ENCODE measurements around the gene DDB1. TPM values are rescaled to one million over a fixed set of nuclear protein-coding genes. Genes with fewer than 3 reads are reported as not detected.

The DDB1 gene
- total and polyA plus RNA-seq, 9 of the 15 experiments (the other 6 are each of a cell fraction or from before 2014, with no cell fraction given): 172 to 361 (median 266) TPM

GRCh38 chr11:61283613-61284012 is 49.3 kb downstream of the DDB1 start:
- BruUV-seq (replicated peaks): no TSS peak
- peak; percentile 64 for TF ChIP-seq ZNF316 (IDR thresholded peaks at IDR 0.05)
- TF ChIP-seq MAFF (IDR thresholded peaks at IDR 0.05; ENCODE audit: low read length): 0 out of 2 replicates have a peak, but pooled peaks have one; percentile 14
- no peak for TF ChIP-seq YBX1 (IDR thresholded peaks at IDR 0.05)
- TF ChIP-seq C11orf30 (IDR thresholded peaks at IDR 0.05; ENCODE audit: low read depth): peak; percentile 41; the same call in 1 of the 2 replicates
- no peak for TF ChIP-seq ZNF212 (CRISPR knock-in tag; IDR thresholded peaks at IDR 0.05)
- Histone ChIP-seq H3K79me2 (ENCODE audit: control insufficient read depth, insufficient read depth, low read length) (no peaks in the 10 kb centered on the region), H3K4me2 (ENCODE audit: insufficient read depth, low read length) (no peak overlapping the region), H3K4me1 (replicated peaks in 1 of 2; ENCODE audit: control insufficient read depth in 2 of 2, insufficient read depth in 2 of 2, low read length in 2 of 2) (peaks cover 32 to 49% of the 10 kb centered on the region in 2 experiments), H3K4me3 (no peak overlapping the region), H3K27ac (ENCODE audit: extremely low read depth, low read depth, low read length) (no peak overlapping the region), H3K9me1 (ENCODE audit: control insufficient read depth, insufficient read depth, low read length) (no peaks in the 10 kb centered on the region), H3K27me3 (ENCODE audit: control insufficient read depth in 2 of 2, insufficient read depth in 2 of 2, low read length in 2 of 2) (no peaks in the 10 kb centered on the region), H2AFZ (ENCODE audit: low read depth, low read length) (no peak overlapping the region), H3K9me3 (replicated peaks; ENCODE audit: control insufficient read depth, insufficient read depth, low read depth, low read length) (no peaks in the 10 kb centered on the region), H3K9ac (ENCODE audit: insufficient read depth in 1 of 2, low read depth in 2 of 2, low read length in 2 of 2) (no peak overlapping the region), H4K20me1 (replicated peaks; ENCODE audit: control insufficient read depth, insufficient read depth, low read length) (no peaks in the 10 kb centered on the region), H3K36me3 (ENCODE audit: control insufficient read depth, insufficient read depth, low read length) (peaks cover 5% of the 10 kb centered on the region; the same call in 2 of the 3 replicates)
- intact Hi-C loops (cut with micrococcal nuclease) (no loop called here), in situ Hi-C loops (cut with MboI) (no loop called here)
- ChIA-PET CTCF (ENCODE audit: low intra/inter-chr PET ratio) (no interaction called here), POLR2A (no interaction called here)
- no peak for FAIRE-seq
- WGBS (ENCODE audit: insufficient coverage, low coverage, missing lambda C conversion rate): 74% methylated on average over 4 of the region's 4 CpGs
- no peak for DNase-seq (ENCODE audit: extremely low read depth in 1 of 4, low spot score in 3 of 4)
- no peak for ATAC-seq

- WGBS (ENCODE audit: insufficient coverage, low coverage, missing lambda C conversion rate): 36% methylated on average over 20 of the region's 35 CpGs
- H3K36me3 ChIP-seq (ENCODE audit: control insufficient read depth, insufficient read depth, low read length): peaks cover 5% of the 10 kb centered on the region; the same call in 2 of the 3 replicates
- H3K9me1 ChIP-seq (ENCODE audit: control insufficient read depth, insufficient read depth, low read length): no peaks in the 10 kb centered on the region
- peaks cover 16 to 33% of the 10 kb centered on the region in 2 experiments; a peak in 4 of 5 replicates for H3K4me1 ChIP-seq (replicated peaks in 1 of 2; ENCODE audit: control insufficient read depth in 2 of 2, insufficient read depth in 2 of 2, low read length in 2 of 2)
- no TSS peak for BruUV-seq (replicated peaks)
- no peaks in the 10 kb centered on the region for H3K27me3 ChIP-seq (ENCODE audit: control insufficient read depth in 2 of 2, insufficient read depth in 2 of 2, low read length in 2 of 2)
- in situ Hi-C loops (cut with MboI): no loop called here
- POLR2A ChIA-PET: interaction anchor here (0.6 to 1.7 kb wide), 8 partner anchors 15 to 168 kb away, joined by 3 to 6 read pairs (median 4); no protein-coding TSS in a partner anchor
- H4K20me1 ChIP-seq (replicated peaks; ENCODE audit: control insufficient read depth, insufficient read depth, low read length): no peaks in the 10 kb centered on the region
- CTCF ChIA-PET (ENCODE audit: low intra/inter-chr PET ratio): no interaction called here
- no peaks in the 10 kb centered on the region for H3K79me2 ChIP-seq (ENCODE audit: control insufficient read depth, insufficient read depth, low read length)
- peak overlapping the region; percentile 35 to 79; a peak in 3 of 4 replicates for H3K9ac ChIP-seq (ENCODE audit: insufficient read depth in 1 of 2, low read depth in 2 of 2, low read length in 2 of 2)
- H2AFZ ChIP-seq (ENCODE audit: low read depth, low read length): peak overlapping the region; percentile 89
- peak; percentile 86 to 99 (median 98) for DNase-seq (ENCODE audit: extremely low read depth in 1 of 4, low spot score in 3 of 4)
- FAIRE-seq: peak; percentile 69
- H3K4me3 ChIP-seq: no peak overlapping the region
- no peak overlapping the region; the same call in 2 of the 3 replicates for H3K27ac ChIP-seq (ENCODE audit: extremely low read depth, low read depth, low read length)
- peak; percentile 98 for ATAC-seq
- peak overlapping the region; percentile 71 for H3K4me2 ChIP-seq (ENCODE audit: insufficient read depth, low read length)
- intact Hi-C loops (cut with micrococcal nuclease): no loop called here
- no peaks in the 10 kb centered on the region for H3K9me3 ChIP-seq (replicated peaks; ENCODE audit: control insufficient read depth, insufficient read depth, low read depth, low read length)
- no peak for TF ChIP-seq LCOR (CRISPR knock-in tag; IDR thresholded peaks at IDR 0.05)
- no peak for TF ChIP-seq CREBBP (IDR thresholded peaks at IDR 0.05; ENCODE audit: low read depth, low read length)
- TF ChIP-seq PHF8 (IDR thresholded peaks at IDR 0.05; ENCODE audit: borderline replicate concordance, low read length): peak; percentile 52; the same call in 1 of the 2 replicates
- 0 out of 4 replicates have a peak, but pooled peaks of 1 of the 2 experiments have one; percentile 25 for TF ChIP-seq HDAC1 (IDR thresholded peaks at IDR 0.05)
- no peak for TF ChIP-seq HSF4 (CRISPR knock-in tag; IDR thresholded peaks at IDR 0.05; ENCODE audit: borderline replicate concordance)
- no peak for TF ChIP-seq RNF2 (IDR thresholded peaks at IDR 0.05)
- TF ChIP-seq SUPT5H (IDR thresholded peaks at IDR 0.05): peak; percentile 52
- TF ChIP-seq ERF (CRISPR knock-in tag; IDR thresholded peaks at IDR 0.05): no peak
- TF ChIP-seq MAZ (CRISPR knock-in tag; conservative IDR thresholded peaks at IDR 0.05 in 1 of 2, IDR thresholded peaks at IDR 0.05 in 1 of 2): peak in 1 of 2 experiments; percentile 59; a peak in 1 of 4 replicates
Measured at GRCh38 chr11:61281581-61282250, 51.2 kb downstream of the DDB1 start.
